Astrocyte (in vitro differentiated cells and primary cell): ENCODE results near the gene RAP1GAP. TPM values are rescaled to one million over a fixed set of nuclear protein-coding genes. Genes with fewer than 3 reads are reported as not detected.

Experiments
- DNase-seq: peaks from one replicate; pipeline ENCODE4 v3.0.0-alpha.2; 2010; ENCODE audit warnings: low read depth
- FAIRE-seq: peaks from 2 replicates; lab custom pipeline; 2011; peaks lifted over from hg19 to GRCh38; lab: Jason Lieb, UNC
- H2AFZ ChIP-seq: 2 replicates; pipeline ENCODE4 v1.6.0; 2012; ENCODE audit warnings: low read depth, low read length, inconsistent platforms
- H3K27ac ChIP-seq: 2 replicates; pipeline ENCODE4 v1.5.1; 2011; ENCODE audit warnings: low read depth, low read length, inconsistent platforms
- H3K27me3 ChIP-seq: 2 replicates; pipeline ENCODE4 v1.6.0; 2011; ENCODE audit warnings: low read length, inconsistent platforms; ENCODE audit not compliant: insufficient read depth
- H3K36me3 ChIP-seq: 2 replicates; pipeline ENCODE4 v1.5.1; 2011; ENCODE audit warnings: low read length, inconsistent platforms; ENCODE audit not compliant: insufficient read depth
- H3K4me1 ChIP-seq: 2 replicates; pipeline ENCODE4 v1.5.1; 2011; ENCODE audit warnings: low read length, inconsistent platforms; ENCODE audit not compliant: insufficient read depth
- H3K4me2 ChIP-seq: 2 replicates; pipeline ENCODE4 v1.6.0; 2012; ENCODE audit warnings: low read length, inconsistent platforms
- H3K4me3 ChIP-seq: 2 replicates; pipeline ENCODE4 v1.5.1; 2011; ENCODE audit warnings: low read depth, mild to moderate bottlenecking, low read length, inconsistent platforms; ENCODE audit not compliant: insufficient read depth
- H3K79me2 ChIP-seq: 2 replicates; pipeline ENCODE4 v1.6.0; 2012; ENCODE audit warnings: mild to moderate bottlenecking, low read length, inconsistent platforms; ENCODE audit not compliant: insufficient read depth
- H3K9ac ChIP-seq: 2 replicates; pipeline ENCODE4 v1.6.0; 2012; ENCODE audit warnings: mild to moderate bottlenecking, low read length, inconsistent platforms
- H3K9me3 ChIP-seq: 2 replicates; pipeline ENCODE4 v1.5.1; 2012; ENCODE audit warnings: low read depth, mild to moderate bottlenecking, low read length, inconsistent platforms; ENCODE audit not compliant: insufficient read depth
- H4K20me1 ChIP-seq: 2 replicates; pipeline ENCODE4 v1.6.0; 2012; ENCODE audit warnings: low read length, inconsistent platforms; ENCODE audit not compliant: insufficient read depth
- H3K27ac Mint-ChIP-seq: one replicate; pipeline ENCODE4 v1.8.0; 2021; ENCODE audit warnings: mild to moderate bottlenecking, mixed read lengths; ENCODE audit not compliant: unreplicated experiment
- H3K27me3 Mint-ChIP-seq: one replicate; pipeline ENCODE4 v1.8.0; 2021; ENCODE audit warnings: low read depth, mixed read lengths; ENCODE audit not compliant: unreplicated experiment
- H3K36me3 Mint-ChIP-seq: one replicate; pipeline ENCODE4 v1.8.0; 2021; ENCODE audit warnings: low read depth, mixed read lengths; ENCODE audit not compliant: unreplicated experiment
- H3K4me1 Mint-ChIP-seq: one replicate; pipeline ENCODE4 v1.8.0; 2021; ENCODE audit warnings: low read depth, mixed read lengths; ENCODE audit not compliant: unreplicated experiment
- H3K4me3 Mint-ChIP-seq: one replicate; pipeline ENCODE4 v1.8.0; 2021; ENCODE audit warnings: mild to moderate bottlenecking, moderate library complexity, mixed read lengths; ENCODE audit not compliant: unreplicated experiment
- H3K9me3 Mint-ChIP-seq: one replicate; pipeline ENCODE4 v1.8.0; 2021; ENCODE audit warnings: mild to moderate bottlenecking, mixed read lengths; ENCODE audit not compliant: unreplicated experiment
- CTCF ChIP-seq: IDR thresholded peaks from 2 replicates; pipeline ENCODE4 v1.5.1; 2011; ENCODE audit warnings: low read depth, mild to moderate bottlenecking, inconsistent platforms, low read length, moderate library complexity; ENCODE audit not compliant: insufficient read depth
- EZH2 ChIP-seq: IDR thresholded peaks from 2 replicates; pipeline ENCODE4 v1.6.1; 2012; ENCODE audit warnings: mild to moderate bottlenecking, low read length, inconsistent platforms; ENCODE audit not compliant: insufficient read depth
- total RNA-seq: library from RNA; stranded (reverse); gene quantifications from 2 replicates; pipeline ENCODE4 v1.2.1, GENCODE V29; 2021

RAP1GAP gene
- total RNA-seq, 1 donor from 2014 or later, result 3.2 TPM

GRCh38 chr1:21662426-21663247 lies 6.5 kb downstream of the RAP1GAP start:
- Histone ChIP-seq H3K9ac (no peak overlapping the region), H3K27ac (no peak overlapping the region), H3K4me3 (no peak overlapping the region), H3K9me3 (no peaks in the 10 kb centered on the region), H2AFZ (no peak overlapping the region), H4K20me1 (peaks cover 17% of the 10 kb centered on the region), H3K36me3 (no peaks in the 10 kb centered on the region), H3K79me2 (no peaks in the 10 kb centered on the region), H3K27me3 (peaks cover 34% of the 10 kb centered on the region), H3K4me2 (no peak overlapping the region), H3K4me1 (peaks cover 3% of the 10 kb centered on the region)
- Mint-ChIP-seq H3K27me3 (peaks cover 43% of the 10 kb centered on the region), H3K4me1 (peaks cover 2% of the 10 kb centered on the region), H3K36me3 (no peaks in the 10 kb centered on the region), H3K9me3 (no peaks in the 10 kb centered on the region), H3K4me3 (no peak overlapping the region), H3K27ac (no peak overlapping the region)
- DNase-seq (no peak), FAIRE-seq (no peak)
- no peak for TF ChIP-seq EZH2
- TF ChIP-seq CTCF, result no peak

- TF ChIP-seq EZH2 (no peak), CTCF (no peak)
- Mint-ChIP-seq H3K27me3 (peaks cover 42% of the 10 kb centered on the region), H3K36me3 (no peaks in the 10 kb centered on the region), H3K27ac (no peak overlapping the region), H3K9me3 (no peaks in the 10 kb centered on the region), H3K4me1 (peaks cover 2% of the 10 kb centered on the region), H3K4me3 (no peak overlapping the region)
- Histone ChIP-seq H3K4me3 (no peak overlapping the region), H3K9me3 (no peaks in the 10 kb centered on the region), H3K9ac (no peak overlapping the region), H3K4me1 (peaks cover 3% of the 10 kb centered on the region), H3K36me3 (no peaks in the 10 kb centered on the region), H2AFZ (no peak overlapping the region), H4K20me1 (peaks cover 16% of the 10 kb centered on the region), H3K27ac (no peak overlapping the region), H3K27me3 (peaks cover 30% of the 10 kb centered on the region), H3K4me2 (no peak overlapping the region), H3K79me2 (no peaks in the 10 kb centered on the region)
- DNase-seq, result no peak
- no peak for FAIRE-seq
Measured at GRCh38 chr1:21661886-21662285, 7.3 kb downstream of the RAP1GAP start.

GRCh38 chr1:21659924-21660326 lies 9.2 kb downstream of the RAP1GAP start:
- no peaks in the 10 kb centered on the region for H3K9me3 ChIP-seq
- H3K36me3 Mint-ChIP-seq, result no peaks in the 10 kb centered on the region
- no peak for FAIRE-seq
- H3K4me1 ChIP-seq, result no peaks in the 10 kb centered on the region
- no peak overlapping the region for H3K4me2 ChIP-seq
- no peak overlapping the region for H3K4me3 Mint-ChIP-seq
- H3K27me3 Mint-ChIP-seq, result peaks cover 42% of the 10 kb centered on the region
- DNase-seq, result no peak
- no peak for TF ChIP-seq CTCF
- no peak for TF ChIP-seq EZH2
- H3K4me3 ChIP-seq, result no peak overlapping the region
- no peak overlapping the region for H3K27ac ChIP-seq
- H3K9me3 Mint-ChIP-seq, result no peaks in the 10 kb centered on the region
- no peak overlapping the region for H3K27ac Mint-ChIP-seq
- H3K27me3 ChIP-seq, result peaks cover 25% of the 10 kb centered on the region
- no peak overlapping the region for H2AFZ ChIP-seq
- peaks cover 9% of the 10 kb centered on the region for H4K20me1 ChIP-seq
- no peak overlapping the region for H3K9ac ChIP-seq
- peaks cover 1% of the 10 kb centered on the region for H3K4me1 Mint-ChIP-seq
- no peaks in the 10 kb centered on the region for H3K79me2 ChIP-seq
- H3K36me3 ChIP-seq, result no peaks in the 10 kb centered on the region
